Chondrocyte (in vitro differentiated cells): ENCODE data around the gene CYP4F8. TPM values are rescaled to one million over a fixed set of nuclear protein-coding genes. Genes with fewer than 3 reads are reported as not detected.

ENCODE experiments used
- DNase-seq: peaks from one replicate; pipeline ENCODE4 v3.0.0; 2021; ENCODE audit warnings: mixed read lengths, low spot score
- H3K27ac Mint-ChIP-seq: one replicate; pipeline ENCODE4 v1.8.0; 2021; ENCODE audit warnings: mild to moderate bottlenecking, moderate library complexity, mixed read lengths; ENCODE audit not compliant: unreplicated experiment
- H3K27me3 Mint-ChIP-seq: 2 replicates; pipeline ENCODE4 v1.8.0; 2021; ENCODE audit warnings: low read depth, mixed read lengths
- H3K36me3 Mint-ChIP-seq: 2 replicates; pipeline ENCODE4 v1.8.0; 2021; ENCODE audit warnings: low read depth, mixed read lengths
- H3K4me1 Mint-ChIP-seq: 2 replicates; pipeline ENCODE4 v1.8.0; 2021; ENCODE audit warnings: low read depth, mild to moderate bottlenecking, mixed read lengths
- H3K4me3 Mint-ChIP-seq: one replicate; pipeline ENCODE4 v1.8.0; 2021; ENCODE audit warnings: mild to moderate bottlenecking, moderate library complexity, mixed read lengths; ENCODE audit not compliant: unreplicated experiment
- H3K9me3 Mint-ChIP-seq: 2 replicates; pipeline ENCODE4 v1.8.0; 2021; ENCODE audit warnings: low read depth, mixed read lengths
- CTCF ChIP-seq: fragments of 200-600 bp; sonication (generic); IDR thresholded peaks from 2 replicates; pipeline ENCODE4 v1.5.0; 2021; ENCODE audit warnings: antibody characterized with exemption, mild to moderate bottlenecking, moderate library complexity
- total RNA-seq: library from RNA; stranded (reverse); gene quantifications from 3 replicates; pipeline ENCODE4 v1.2.1, GENCODE V29; 2021

CYP4F8 gene
- total RNA-seq, 1 donor from 2014 or later, result not detected

GRCh38 chr19:15609261-15609660 is 5.8 kb upstream of the CYP4F8 start:
- TF ChIP-seq CTCF, result no peak
- H3K4me1 Mint-ChIP-seq, result no peaks in the 10 kb centered on the region
- no peaks in the 10 kb centered on the region for H3K9me3 Mint-ChIP-seq
- H3K27me3 Mint-ChIP-seq, result no peaks in the 10 kb centered on the region
- no peaks in the 10 kb centered on the region for H3K36me3 Mint-ChIP-seq
- no peak overlapping the region for H3K4me3 Mint-ChIP-seq
- H3K27ac Mint-ChIP-seq, result no peak overlapping the region
- DNase-seq, result no peak

- Mint-ChIP-seq H3K4me1 (no peaks in the 10 kb centered on the region), H3K27me3 (no peaks in the 10 kb centered on the region), H3K9me3 (no peaks in the 10 kb centered on the region), H3K27ac (no peak overlapping the region), H3K36me3 (no peaks in the 10 kb centered on the region), H3K4me3 (no peak overlapping the region)
- no peak for DNase-seq
- TF ChIP-seq CTCF, result no peak
These were observed 2.7 kb upstream of the CYP4F8 start for GRCh38 chr19:15612342-15612741.

- Mint-ChIP-seq H3K27me3 (no peaks in the 10 kb centered on the region), H3K4me3 (no peak overlapping the region), H3K27ac (no peak overlapping the region), H3K36me3 (no peaks in the 10 kb centered on the region), H3K4me1 (no peaks in the 10 kb centered on the region), H3K9me3 (peaks cover 4% of the 10 kb centered on the region)
- DNase-seq, result no peak
- no peak for TF ChIP-seq CTCF
These were observed 1.7 kb upstream of the CYP4F8 start for GRCh38 chr19:15613338-15613737.

- Mint-ChIP-seq H3K27me3 (no peaks in the 10 kb centered on the region), H3K27ac (no peak overlapping the region), H3K4me3 (no peak overlapping the region), H3K36me3 (no peaks in the 10 kb centered on the region), H3K4me1 (no peaks in the 10 kb centered on the region), H3K9me3 (peaks cover 6% of the 10 kb centered on the region)
- no peak for DNase-seq
- no peak for TF ChIP-seq CTCF
These were observed 508 bp downstream of the CYP4F8 start for GRCh38 chr19:15615526-15615925.

- Mint-ChIP-seq H3K4me3 (no peak overlapping the region), H3K9me3 (peaks cover 6% of the 10 kb centered on the region), H3K27me3 (no peaks in the 10 kb centered on the region), H3K4me1 (no peaks in the 10 kb centered on the region), H3K36me3 (no peaks in the 10 kb centered on the region), H3K27ac (no peak overlapping the region)
- TF ChIP-seq CTCF, result no peak
- DNase-seq, result no peak
These were observed 1.2 kb downstream of the CYP4F8 start for GRCh38 chr19:15616183-15616582.
